GM12892 (cell line): Measurements from ENCODE around the gene TAAR9.

Experiments used
- POLR2A ChIP-seq: IDR thresholded peaks from 2 replicates; pipeline ENCODE4 v1.6.1; 2011; ENCODE audit warnings: low read depth, low read length, control low read depth
- POLR2AphosphoS5 ChIP-seq: IDR thresholded peaks from 2 replicates; pipeline ENCODE4 v1.6.1; 2011; ENCODE audit warnings: low read depth, low read length, control low read depth

GRCh38 chr6:132511831-132512220, 26.3 kb upstream of the TAAR9 start:
- no peak for TF ChIP-seq POLR2AphosphoS5
- no peak for TF ChIP-seq POLR2A
